ENCODE measurements around the gene RRAGA. TPM values are rescaled to one million over a fixed set of nuclear protein-coding genes. Genes with fewer than 3 reads are reported as not detected.
"Not testable (repeated sequence)": the region's sequence is repeated elsewhere in the genome, so short reads cannot be mapped to it uniquely, and the experiment has no call there.

RRAGA gene
- total RNA-seq, 4 donors from 2014 or later: 65.2 to 70.4 (median 65.5) TPM

- intact Hi-C loops (cut with DNase I; ENCODE audit: low total_unique reads): no loop called here
- ATAC-seq (no peak), DNase-seq (no peak)
- Histone ChIP-seq H3K27ac (no peak overlapping the region), H3K4me1 (no peaks in the 10 kb centered on the region), H3K36me3 (no peaks in the 10 kb centered on the region), H3K4me3 (no peak overlapping the region), H3K9me3 (no peaks in the 10 kb centered on the region), H3K27me3 (no peaks in the 10 kb centered on the region)
- no peak for TF ChIP-seq POLR2A (IDR thresholded peaks at IDR 0.05)
- TF ChIP-seq CTCF (IDR thresholded peaks at IDR 0.05 in 4 of 5, conservative IDR thresholded peaks at IDR 0.05 in 1 of 5): no peak
- in situ Hi-C loops (cut with MboI; ENCODE audit: low sequenced_read_pairs in 4 of 4): loop anchor here in 3 of 4 donors (10.0 to 25.0 kb wide), 2 partner anchors 584 to 766 kb away; no protein-coding TSS in a partner anchor
Measured at GRCh38 chr9:19020886-19021455, 28.3 kb upstream of the RRAGA start.

GRCh38 chr9:19021649-19022048 lies 27.6 kb upstream of the RRAGA start:
- H3K36me3 ChIP-seq; H3K4me1 ChIP-seq; H3K9me3 ChIP-seq; H3K27ac ChIP-seq; intact Hi-C loops (cut with DNase I; ENCODE audit: low total_unique reads); ATAC-seq; DNase-seq; H3K4me3 ChIP-seq; H3K27me3 ChIP-seq: not testable (repeated sequence)
- in situ Hi-C loops (cut with MboI; ENCODE audit: low sequenced_read_pairs in 4 of 4): loop anchor here in 3 of 4 donors (10.0 to 25.0 kb wide), 2 partner anchors 584 to 767 kb away; no protein-coding TSS in a partner anchor

GRCh38 chr9:19022206-19022605 lies 27.0 kb upstream of the RRAGA start:
- TF ChIP-seq POLR2A (IDR thresholded peaks at IDR 0.05): no peak
- no peak for TF ChIP-seq CTCF (IDR thresholded peaks at IDR 0.05 in 4 of 5, conservative IDR thresholded peaks at IDR 0.05 in 1 of 5)
- Histone ChIP-seq H3K9me3 (no peaks in the 10 kb centered on the region), H3K36me3 (no peaks in the 10 kb centered on the region), H3K27me3 (no peaks in the 10 kb centered on the region), H3K4me1 (no peaks in the 10 kb centered on the region), H3K4me3 (no peak overlapping the region), H3K27ac (no peak overlapping the region)
- ATAC-seq: no peak
- no peak for DNase-seq
- in situ Hi-C loops (cut with MboI; ENCODE audit: low sequenced_read_pairs in 4 of 4) (loop anchor here in 3 of 4 donors (10.0 to 25.0 kb wide), 2 partner anchors 585 to 767 kb away; no protein-coding TSS in a partner anchor), intact Hi-C loops (cut with DNase I; ENCODE audit: low total_unique reads) (no loop called here)

GRCh38 chr9:19023078-19023477 lies 26.1 kb upstream of the RRAGA start:
- Histone ChIP-seq H3K27me3 (no peaks in the 10 kb centered on the region), H3K36me3 (no peaks in the 10 kb centered on the region), H3K4me3 (no peak overlapping the region), H3K9me3 (no peaks in the 10 kb centered on the region), H3K4me1 (no peaks in the 10 kb centered on the region), H3K27ac (no peak overlapping the region)
- TF ChIP-seq CTCF (IDR thresholded peaks at IDR 0.05 in 4 of 5, conservative IDR thresholded peaks at IDR 0.05 in 1 of 5) (no peak), POLR2A (IDR thresholded peaks at IDR 0.05) (no peak)
- no peak for DNase-seq
- intact Hi-C loops (cut with DNase I; ENCODE audit: low total_unique reads): no loop called here
- in situ Hi-C loops (cut with MboI; ENCODE audit: low sequenced_read_pairs in 4 of 4): loop anchor here in 3 of 4 donors (10.0 to 25.0 kb wide), 2 partner anchors 586 to 768 kb away; no protein-coding TSS in a partner anchor
- no peak for ATAC-seq

- intact Hi-C loops (cut with DNase I; ENCODE audit: low total_unique reads) (loop anchor here (5.0 kb wide), 1 partner anchor 1214 kb away; no protein-coding TSS in a partner anchor), in situ Hi-C loops (cut with MboI; ENCODE audit: low sequenced_read_pairs in 4 of 4) (loop anchor here (5.0 to 25.0 kb wide), 3 partner anchors 769 to 1214 kb away; no protein-coding TSS in a partner anchor)
Measured at GRCh38 chr9:19026375-19026774, 22.9 kb upstream of the RRAGA start.

More at GRCh38 chr9:19026375-19026774, 22.9 kb upstream of the RRAGA start:
- H3K27me3 ChIP-seq: peaks cover 0 to 8% (median 0%) of the 10 kb centered on the region in 3 donors
- H3K36me3 ChIP-seq: no peaks in the 10 kb centered on the region
- no peaks in the 10 kb centered on the region for H3K9me3 ChIP-seq
- DNase-seq (no peak), ATAC-seq (no peak)
- no peak overlapping the region for H3K4me3 ChIP-seq
- no peak overlapping the region for H3K27ac ChIP-seq
- no peak for TF ChIP-seq POLR2A (IDR thresholded peaks at IDR 0.05)
- no peak for TF ChIP-seq CTCF (IDR thresholded peaks at IDR 0.05 in 4 of 5, conservative IDR thresholded peaks at IDR 0.05 in 1 of 5)
- no peaks in the 10 kb centered on the region for H3K4me1 ChIP-seq
